GM18511 (cell line): ENCODE measurements around the gene CIPC.
A peak's percentile ranks its signal among the peaks of the same experiment; 100 is the strongest.

Source experiments
- ATAC-seq: cut with Tn5 transposase; IDR thresholded peaks from one replicate; pipeline ENCODE4 v1.9.1; 2021; ENCODE audit warnings: mild to moderate bottlenecking, moderate library complexity; ENCODE audit not compliant: unreplicated experiment

Gene CIPC

GRCh38 chr14:77102154-77102553, 4.1 kb downstream of the CIPC start:
- no peak for ATAC-seq

GRCh38 chr14:77103475-77103874, 5.4 kb downstream of the CIPC start:
- ATAC-seq: no peak

GRCh38 chr14:77103951-77104350, 5.9 kb downstream of the CIPC start:
- ATAC-seq: no peak

GRCh38 chr14:77104393-77104792, 6.3 kb downstream of the CIPC start:
- no peak for ATAC-seq

GRCh38 chr14:77105145-77105939, 7.3 kb downstream of the CIPC start:
- no peak for ATAC-seq

- no peak for ATAC-seq
Measured at GRCh38 chr14:77106666-77107065, 8.6 kb downstream of the CIPC start.

- ATAC-seq: no peak
Measured at GRCh38 chr14:77107228-77107627, 9.2 kb downstream of the CIPC start.

- no peak for ATAC-seq
Measured at GRCh38 chr14:77108753-77109152, 10.7 kb downstream of the CIPC start.

GRCh38 chr14:77109656-77110055, 11.6 kb downstream of the CIPC start:
- no peak for ATAC-seq

GRCh38 chr14:77110286-77110685, 12.2 kb downstream of the CIPC start:
- no peak for ATAC-seq

- ATAC-seq: no peak
Measured at GRCh38 chr14:77111021-77111420, 13.0 kb downstream of the CIPC start.

- ATAC-seq: no peak
Measured at GRCh38 chr14:77113644-77114043, 15.6 kb downstream of the CIPC start.

- ATAC-seq: no peak
Measured at GRCh38 chr14:77114609-77115008, 16.6 kb downstream of the CIPC start.

GRCh38 chr14:77116172-77116817, 18.2 kb downstream of the CIPC start:
- no peak for ATAC-seq

- no peak for ATAC-seq
Measured at GRCh38 chr14:77119851-77120250, 21.8 kb downstream of the CIPC start.

GRCh38 chr14:77120771-77121743, 23.0 kb downstream of the CIPC start:
- ATAC-seq: peak; percentile 94

GRCh38 chr14:77122526-77123125, 24.6 kb downstream of the CIPC start:
- no peak for ATAC-seq

GRCh38 chr14:77123381-77124325, 25.6 kb downstream of the CIPC start:
- no peak for ATAC-seq

GRCh38 chr14:77124345-77125280, 26.6 kb downstream of the CIPC start:
- ATAC-seq: no peak
